PFSK-1 (cell line): ENCODE measurements around the gene NCBP2L.

Experiments used
- FOXP2 ChIP-seq: optimal IDR thresholded peaks from 2 replicates; pipeline ENCODE3; 2011; ENCODE audit warnings: borderline replicate concordance, control low read depth, inconsistent platforms; ENCODE audit not compliant: insufficient read depth; ENCODE audit errors: extremely low read length, extremely low read depth
- POLR2AphosphoS5 ChIP-seq: IDR thresholded peaks from 2 replicates; pipeline ENCODE4 v1.6.1; 2012; ENCODE audit warnings: low read depth, mild to moderate bottlenecking, control low read depth, low read length, moderate library complexity
- SIN3A ChIP-seq: IDR thresholded peaks from 2 replicates; pipeline ENCODE4 v1.6.1; 2012; ENCODE audit warnings: mild to moderate bottlenecking, low read length, moderate library complexity, borderline replicate concordance; ENCODE audit not compliant: insufficient read depth
- TAF1 ChIP-seq: IDR thresholded peaks from 2 replicates; pipeline ENCODE4 v1.6.1; 2012; ENCODE audit warnings: low read length, control low read depth, borderline replicate concordance; ENCODE audit not compliant: insufficient read depth
- TF ChIP-seq, protein P1 (sequence below), 2 experiments: IDR thresholded peaks; 2 replicates each; pipeline versions ENCODE4 v1.6.1 to v1.8.0; 2011 to 2012; ENCODE audit warnings: low read depth in 2 of 2, low read length in 2 of 2, control low read depth in 1 of 2, inconsistent platforms in 1 of 2, mild to moderate bottlenecking in 1 of 2, moderate library complexity in 1 of 2; ENCODE audit not compliant: insufficient read depth in 1 of 2

The NCBP2L gene

DNA sequence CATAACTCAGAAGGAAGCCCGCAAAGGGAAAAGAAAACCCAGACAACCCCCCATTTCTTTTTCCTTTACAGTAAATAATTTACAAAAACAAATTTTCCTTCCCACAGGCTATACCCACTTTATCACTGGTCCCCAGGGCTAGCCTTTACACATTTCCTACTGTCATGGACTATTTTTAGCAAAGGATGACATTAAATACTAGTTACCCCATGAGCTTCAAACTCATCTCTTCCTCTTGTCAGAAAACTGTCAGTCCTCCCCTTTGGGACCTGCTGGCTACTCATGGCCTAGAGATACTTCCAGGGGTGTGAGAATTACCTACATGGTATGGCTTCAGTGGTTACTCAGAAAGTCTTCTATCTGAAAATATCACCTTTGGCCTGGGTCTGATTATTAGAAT, 13.9 kb upstream of the NCBP2L start:
- TF ChIP-seq POLR2AphosphoS5 (no peak), SIN3A (no peak), FOXP2 (no peak), TAF1 (no peak)
- TF ChIP-seq, protein P1, sequence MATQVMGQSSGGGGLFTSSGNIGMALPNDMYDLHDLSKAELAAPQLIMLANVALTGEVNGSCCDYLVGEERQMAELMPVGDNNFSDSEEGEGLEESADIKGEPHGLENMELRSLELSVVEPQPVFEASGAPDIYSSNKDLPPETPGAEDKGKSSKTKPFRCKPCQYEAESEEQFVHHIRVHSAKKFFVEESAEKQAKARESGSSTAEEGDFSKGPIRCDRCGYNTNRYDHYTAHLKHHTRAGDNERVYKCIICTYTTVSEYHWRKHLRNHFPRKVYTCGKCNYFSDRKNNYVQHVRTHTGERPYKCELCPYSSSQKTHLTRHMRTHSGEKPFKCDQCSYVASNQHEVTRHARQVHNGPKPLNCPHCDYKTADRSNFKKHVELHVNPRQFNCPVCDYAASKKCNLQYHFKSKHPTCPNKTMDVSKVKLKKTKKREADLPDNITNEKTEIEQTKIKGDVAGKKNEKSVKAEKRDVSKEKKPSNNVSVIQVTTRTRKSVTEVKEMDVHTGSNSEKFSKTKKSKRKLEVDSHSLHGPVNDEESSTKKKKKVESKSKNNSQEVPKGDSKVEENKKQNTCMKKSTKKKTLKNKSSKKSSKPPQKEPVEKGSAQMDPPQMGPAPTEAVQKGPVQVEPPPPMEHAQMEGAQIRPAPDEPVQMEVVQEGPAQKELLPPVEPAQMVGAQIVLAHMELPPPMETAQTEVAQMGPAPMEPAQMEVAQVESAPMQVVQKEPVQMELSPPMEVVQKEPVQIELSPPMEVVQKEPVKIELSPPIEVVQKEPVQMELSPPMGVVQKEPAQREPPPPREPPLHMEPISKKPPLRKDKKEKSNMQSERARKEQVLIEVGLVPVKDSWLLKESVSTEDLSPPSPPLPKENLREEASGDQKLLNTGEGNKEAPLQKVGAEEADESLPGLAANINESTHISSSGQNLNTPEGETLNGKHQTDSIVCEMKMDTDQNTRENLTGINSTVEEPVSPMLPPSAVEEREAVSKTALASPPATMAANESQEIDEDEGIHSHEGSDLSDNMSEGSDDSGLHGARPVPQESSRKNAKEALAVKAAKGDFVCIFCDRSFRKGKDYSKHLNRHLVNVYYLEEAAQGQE (IDR thresholded peaks at IDR 0.05; ENCODE audit: insufficient read depth in 1 of 2, low read depth in 2 of 2, low read length in 2 of 2), result no peak

DNA sequence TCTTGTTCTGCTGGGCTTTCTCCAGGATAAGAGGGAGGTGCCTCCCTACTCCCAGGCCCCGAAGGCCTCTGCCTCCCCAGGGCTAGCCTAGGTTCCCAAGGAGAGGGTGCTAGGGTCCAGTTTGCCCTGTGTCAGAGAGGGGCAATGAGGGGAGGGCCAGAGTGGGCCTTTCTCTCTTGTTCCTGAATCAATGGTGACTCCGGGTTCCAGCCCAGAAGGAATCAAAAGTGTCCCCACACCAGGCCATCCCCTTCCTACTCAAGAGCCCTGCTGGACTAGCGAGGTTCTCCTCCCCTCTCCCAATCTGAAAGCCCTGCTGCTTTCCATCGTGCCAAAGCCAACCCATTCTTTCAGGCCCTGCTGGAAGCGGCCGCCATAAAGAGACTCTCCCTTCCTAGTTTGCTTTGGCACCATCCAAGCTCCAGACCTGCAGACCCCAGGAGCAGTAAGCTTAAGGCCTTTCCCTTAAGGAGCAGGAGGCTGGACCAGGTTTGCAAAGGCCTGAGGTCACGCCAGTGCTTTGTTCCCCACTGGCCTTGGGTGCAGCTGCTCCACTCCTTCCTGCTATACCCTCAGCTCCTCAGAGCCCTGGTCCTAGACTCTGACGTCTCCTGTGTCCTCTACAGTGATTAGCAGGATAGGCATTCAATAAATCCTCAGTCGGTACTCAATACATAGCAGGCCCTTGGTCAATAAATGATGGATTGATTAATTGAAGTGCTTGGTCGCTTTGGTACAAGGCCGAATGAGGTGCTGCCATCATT, 12.5 kb upstream of the NCBP2L start:
- TF ChIP-seq SIN3A (no peak), POLR2AphosphoS5 (no peak), FOXP2 (no peak), TAF1 (no peak)
- TF ChIP-seq, protein P1 (IDR thresholded peaks at IDR 0.05; ENCODE audit: insufficient read depth in 1 of 2, low read depth in 2 of 2, low read length in 2 of 2), result no peak

DNA sequence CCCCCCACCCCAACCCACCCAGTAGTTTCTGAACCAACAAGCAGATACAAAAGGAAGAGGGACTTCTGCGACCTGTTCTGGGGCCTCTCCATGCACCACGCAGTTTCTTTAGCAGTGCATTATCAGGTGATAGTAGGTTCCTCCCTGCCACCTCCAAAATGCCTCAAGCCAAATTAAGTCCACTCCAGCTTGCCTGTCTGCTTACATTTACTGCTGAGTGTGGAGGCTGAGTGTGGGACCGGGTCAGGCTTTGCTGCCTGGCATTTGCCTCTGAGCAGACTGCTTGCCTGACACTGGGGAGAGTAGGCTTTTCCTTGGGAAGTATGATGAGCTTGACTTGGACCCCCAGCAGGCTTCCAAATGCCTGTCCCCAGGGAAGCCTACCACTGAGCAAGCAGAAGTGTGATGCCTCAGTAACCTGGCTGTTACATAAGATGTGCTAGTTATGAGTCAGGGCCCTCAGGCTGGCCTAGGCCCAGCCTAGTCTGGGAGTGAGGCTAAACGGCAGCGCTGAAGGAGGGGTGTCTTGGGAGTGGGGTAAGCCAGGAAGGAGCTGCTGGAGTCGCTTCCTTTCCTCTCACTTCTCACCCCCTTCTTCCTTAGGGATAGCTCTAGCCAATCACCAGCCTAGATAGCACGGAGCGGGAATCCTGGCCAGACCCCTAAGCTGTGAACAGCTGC, 10.9 kb upstream of the NCBP2L start:
- TF ChIP-seq FOXP2, result no peak
- TF ChIP-seq POLR2AphosphoS5, result no peak
- TF ChIP-seq, protein P1 (IDR thresholded peaks at IDR 0.05; ENCODE audit: insufficient read depth in 1 of 2, low read depth in 2 of 2, low read length in 2 of 2), result no peak
- TF ChIP-seq SIN3A, result no peak
- no peak for TF ChIP-seq TAF1

DNA sequence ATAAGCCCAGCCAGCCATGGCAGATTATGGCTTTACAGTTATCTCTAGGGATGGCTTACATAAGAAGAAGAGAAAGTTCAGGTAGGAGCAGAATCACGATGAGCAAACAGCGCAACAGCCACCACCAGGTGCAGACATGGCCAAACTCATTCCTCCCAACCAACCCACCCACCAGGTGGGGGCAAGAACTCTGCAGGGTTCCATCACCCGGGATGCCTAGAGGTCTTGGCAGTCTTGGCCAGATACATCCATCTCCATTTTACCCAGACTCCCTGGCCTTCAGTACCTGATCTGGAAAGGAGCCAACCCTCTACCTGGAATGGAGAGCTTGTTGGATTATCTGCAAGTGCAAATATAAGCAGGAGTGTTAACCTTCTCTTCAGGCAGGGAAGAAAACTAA, 9.5 kb upstream of the NCBP2L start:
- no peak for TF ChIP-seq SIN3A
- no peak for TF ChIP-seq FOXP2
- no peak for TF ChIP-seq POLR2AphosphoS5
- TF ChIP-seq TAF1, result no peak
- TF ChIP-seq, protein P1 (IDR thresholded peaks at IDR 0.05; ENCODE audit: insufficient read depth in 1 of 2, low read depth in 2 of 2, low read length in 2 of 2), result no peak
